ENCODE measurements around the gene NPAS3.

Gene NPAS3

GRCh38 chr14:33250963-33251362 is 312.3 kb downstream of the NPAS3 start:
- H3K27me3 ChIP-seq (ENCODE audit: insufficient read depth, low read depth) = no peaks in the 10 kb centered on the region
- TF ChIP-seq CTCF (conservative IDR thresholded peaks at IDR 0.05; ENCODE audit: low read depth, low read length) = no peak
- H2AFZ ChIP-seq (ENCODE audit: low read depth) = no peak overlapping the region
- no peaks in the 10 kb centered on the region for H3K4me1 ChIP-seq (ENCODE audit: low read depth, poor library complexity, severe bottlenecking)
- no peak overlapping the region for H3K9ac ChIP-seq
- H3K36me3 ChIP-seq (ENCODE audit: insufficient read depth) = no peaks in the 10 kb centered on the region
- no peak overlapping the region for H3K4me3 ChIP-seq (IDR thresholded peaks at IDR 0.05; ENCODE audit: insufficient read depth, low read depth, low read length)
- H3K27ac ChIP-seq = no peak overlapping the region
- no peaks in the 10 kb centered on the region for H4K20me1 ChIP-seq (ENCODE audit: insufficient read depth)
- no peak overlapping the region for H3K4me2 ChIP-seq
- H3K79me2 ChIP-seq (ENCODE audit: insufficient read depth, low read depth) = no peaks in the 10 kb centered on the region

GRCh38 chr14:33254342-33254741 is 315.7 kb downstream of the NPAS3 start:
- Histone ChIP-seq H2AFZ (ENCODE audit: low read depth) (no peak overlapping the region), H3K79me2 (ENCODE audit: insufficient read depth, low read depth) (no peaks in the 10 kb centered on the region), H3K4me3 (IDR thresholded peaks at IDR 0.05; ENCODE audit: insufficient read depth, low read depth, low read length) (no peak overlapping the region), H3K4me1 (ENCODE audit: low read depth, poor library complexity, severe bottlenecking) (no peaks in the 10 kb centered on the region), H3K27me3 (ENCODE audit: insufficient read depth, low read depth) (no peaks in the 10 kb centered on the region), H3K27ac (no peak overlapping the region), H4K20me1 (ENCODE audit: insufficient read depth) (no peaks in the 10 kb centered on the region), H3K4me2 (no peak overlapping the region), H3K9ac (no peak overlapping the region), H3K36me3 (ENCODE audit: insufficient read depth) (no peaks in the 10 kb centered on the region)
- no peak for TF ChIP-seq CTCF (conservative IDR thresholded peaks at IDR 0.05; ENCODE audit: low read depth, low read length)

- Histone ChIP-seq H3K9ac (no peak overlapping the region), H3K4me1 (ENCODE audit: low read depth, poor library complexity, severe bottlenecking) (no peaks in the 10 kb centered on the region), H3K4me2 (no peak overlapping the region), H3K36me3 (ENCODE audit: insufficient read depth) (no peaks in the 10 kb centered on the region), H3K27me3 (ENCODE audit: insufficient read depth, low read depth) (no peaks in the 10 kb centered on the region), H2AFZ (ENCODE audit: low read depth) (no peak overlapping the region), H3K4me3 (IDR thresholded peaks at IDR 0.05; ENCODE audit: insufficient read depth, low read depth, low read length) (no peak overlapping the region), H3K79me2 (ENCODE audit: insufficient read depth, low read depth) (no peaks in the 10 kb centered on the region), H3K27ac (no peak overlapping the region), H4K20me1 (ENCODE audit: insufficient read depth) (no peaks in the 10 kb centered on the region)
- no peak for TF ChIP-seq CTCF (conservative IDR thresholded peaks at IDR 0.05; ENCODE audit: low read depth, low read length)
These were observed 316.2 kb downstream of the NPAS3 start for GRCh38 chr14:33254861-33255395.

- Histone ChIP-seq H3K36me3 (ENCODE audit: insufficient read depth) (no peaks in the 10 kb centered on the region), H4K20me1 (ENCODE audit: insufficient read depth) (no peaks in the 10 kb centered on the region), H3K4me1 (ENCODE audit: low read depth, poor library complexity, severe bottlenecking) (no peaks in the 10 kb centered on the region), H2AFZ (ENCODE audit: low read depth) (no peak overlapping the region), H3K27me3 (ENCODE audit: insufficient read depth, low read depth) (no peaks in the 10 kb centered on the region), H3K4me3 (IDR thresholded peaks at IDR 0.05; ENCODE audit: insufficient read depth, low read depth, low read length) (no peak overlapping the region), H3K9ac (no peak overlapping the region), H3K27ac (no peak overlapping the region), H3K79me2 (ENCODE audit: insufficient read depth, low read depth) (no peaks in the 10 kb centered on the region), H3K4me2 (no peak overlapping the region)
- no peak for TF ChIP-seq CTCF (conservative IDR thresholded peaks at IDR 0.05; ENCODE audit: low read depth, low read length)
These were observed 319.1 kb downstream of the NPAS3 start for GRCh38 chr14:33257796-33258195.
